Bronchial epithelial cell (primary cell): ENCODE measurements around the gene TTPAL. TPM values are rescaled to one million over a fixed set of nuclear protein-coding genes. Genes with fewer than 3 reads are reported as not detected.

ENCODE experiments used
- DNase-seq: peaks from one replicate; pipeline ENCODE4 v3.0.0-alpha.2; 2010; ENCODE audit warnings: low read depth
- FAIRE-seq: peaks from 2 replicates; lab custom pipeline; 2011; peaks lifted over from hg19 to GRCh38; lab: Jason Lieb, UNC
- H3K27me3 ChIP-seq: 2 replicates; pipeline ENCODE4 v1.5.1; 2011; ENCODE audit warnings: low read length; ENCODE audit not compliant: control insufficient read depth, insufficient read depth
- H3K36me3 ChIP-seq: 2 replicates; pipeline ENCODE4 v1.5.1; 2011; ENCODE audit warnings: low read length; ENCODE audit not compliant: control insufficient read depth, insufficient read depth
- H3K4me3 ChIP-seq: 2 replicates; pipeline ENCODE4 v1.5.1; 2011; ENCODE audit warnings: mild to moderate bottlenecking, low read depth, low read length, control low read depth
- CTCF ChIP-seq: IDR thresholded peaks from 2 replicates; pipeline ENCODE4 v1.5.1; 2011; ENCODE audit warnings: mild to moderate bottlenecking, moderate library complexity, low read length, control low read depth, inconsistent platforms; ENCODE audit not compliant: insufficient read depth, severe bottlenecking
- total RNA-seq: library from RNA; depleted of rRNA; stranded (reverse); fragments of >200 nt; gene quantifications from 2 replicates; pipeline ENCODE4 v1.2.1, GENCODE V29; 2014

The TTPAL gene
- total RNA-seq, 1 donor from 2014 or later: 9.0 TPM

GRCh38 chr20:44438782-44439181, 36.9 kb upstream of the TTPAL start:
- H3K4me3 ChIP-seq: no peak overlapping the region
- no peak for DNase-seq
- TF ChIP-seq CTCF: no peak
- peaks cover 4% of the 10 kb centered on the region for H3K27me3 ChIP-seq
- no peaks in the 10 kb centered on the region for H3K36me3 ChIP-seq
- FAIRE-seq: no peak

DNA sequence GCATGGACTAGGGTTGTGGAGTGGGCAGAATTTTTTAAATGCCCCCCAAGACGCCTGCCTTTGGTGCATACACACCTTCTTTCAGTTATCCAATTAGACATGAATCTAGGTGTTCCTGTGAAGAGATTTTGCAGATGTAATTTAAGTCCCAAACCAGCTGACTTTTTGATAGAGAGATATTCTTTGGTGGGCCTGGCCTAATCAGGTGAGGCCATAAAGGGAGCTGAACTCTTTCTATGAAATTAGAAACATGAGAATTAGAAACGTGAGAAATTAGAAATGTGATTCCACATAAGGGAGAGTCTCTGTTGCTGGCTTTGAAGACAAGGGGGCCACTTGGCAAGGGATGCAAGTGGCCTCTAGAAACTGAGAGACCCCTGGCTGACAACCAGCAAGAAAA, 36.4 kb upstream of the TTPAL start:
- Histone ChIP-seq H3K36me3 (no peaks in the 10 kb centered on the region), H3K27me3 (no peaks in the 10 kb centered on the region), H3K4me3 (no peak overlapping the region)
- TF ChIP-seq CTCF: no peak
- DNase-seq (no peak), FAIRE-seq (no peak)

DNA sequence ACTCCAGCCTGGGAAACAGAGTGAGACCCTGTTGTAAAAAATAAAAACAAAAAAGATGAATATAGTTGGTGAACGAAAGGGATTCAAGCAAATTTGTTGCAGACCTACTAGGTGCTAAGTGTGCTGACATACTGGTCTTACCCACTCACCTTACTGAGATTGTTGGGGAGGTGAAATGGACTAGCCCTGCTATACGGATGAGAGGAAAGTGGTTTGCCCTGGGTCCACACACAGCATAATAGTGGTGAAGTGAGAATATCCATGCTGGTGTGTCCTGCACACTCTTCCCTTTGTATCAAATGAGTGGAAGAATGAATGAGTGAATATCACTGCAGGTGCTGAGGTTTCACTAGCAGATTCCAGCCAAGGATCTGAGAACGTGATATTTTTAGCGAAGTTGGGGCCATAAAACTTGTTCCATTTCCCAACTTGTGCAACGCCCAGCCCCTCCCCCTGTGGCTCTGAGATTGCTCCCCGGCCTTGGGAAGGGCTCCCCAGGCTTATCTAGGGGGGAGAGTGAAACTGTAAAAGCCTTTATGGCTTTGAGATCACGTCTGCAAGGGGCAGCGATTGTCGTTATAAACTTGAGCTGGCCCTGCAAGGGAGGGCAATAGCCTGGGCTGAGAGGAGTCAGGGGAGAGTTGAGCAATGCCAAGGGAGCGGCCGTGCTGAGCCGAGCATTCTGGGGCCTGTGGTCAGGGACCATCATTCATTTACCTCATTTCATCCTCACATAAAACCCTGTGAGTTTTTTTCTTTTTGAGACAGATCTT, 33.2 kb upstream of the TTPAL start:
- Histone ChIP-seq H3K36me3 (no peaks in the 10 kb centered on the region), H3K4me3 (no peak overlapping the region), H3K27me3 (no peaks in the 10 kb centered on the region)
- no peak for DNase-seq
- no peak for TF ChIP-seq CTCF
- FAIRE-seq: no peak

DNA sequence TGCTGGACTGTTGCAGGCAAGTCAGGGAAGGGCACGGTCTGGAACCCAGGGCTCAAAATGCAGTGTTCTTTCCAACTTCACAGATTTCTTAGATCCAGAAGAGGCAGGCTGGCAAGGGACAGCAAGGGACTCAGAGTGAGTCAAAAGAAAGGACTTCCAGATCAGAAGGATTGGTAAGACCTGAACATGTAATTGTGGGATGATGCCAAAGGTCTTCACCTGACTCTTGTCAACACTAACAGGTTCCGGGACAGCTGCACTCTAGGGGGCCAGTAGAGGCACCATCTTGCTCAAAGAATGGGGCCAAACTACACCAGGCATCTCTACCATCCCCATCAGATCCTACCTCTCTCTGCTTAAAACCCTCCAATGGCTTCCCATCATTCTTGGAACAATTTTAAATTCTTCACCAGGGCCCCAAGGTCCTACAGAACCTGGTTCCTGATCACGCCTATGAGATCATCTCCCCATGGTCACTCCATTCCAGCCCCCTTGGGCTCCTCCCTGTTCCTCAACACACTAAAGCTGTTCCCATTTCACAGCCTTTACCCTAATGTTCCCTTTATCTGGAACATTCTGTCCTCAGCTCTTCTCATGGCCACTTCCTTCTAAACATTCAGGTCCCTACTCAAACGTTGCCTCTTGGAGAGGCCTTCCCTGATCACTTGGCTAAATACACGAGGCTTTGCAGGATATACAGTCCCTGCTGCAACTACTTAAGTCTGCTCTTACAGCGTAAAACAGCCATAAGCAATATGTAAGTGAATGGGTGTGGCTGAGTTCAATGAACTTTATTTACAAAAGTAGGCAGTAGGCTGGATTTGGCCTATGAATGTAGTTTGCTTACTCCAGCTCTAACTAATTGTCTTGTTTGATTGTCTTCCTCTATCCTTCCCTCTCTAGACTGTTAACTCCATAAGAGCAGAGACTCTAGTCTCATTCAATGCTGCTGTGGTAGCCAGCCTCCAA, 29.6 kb upstream of the TTPAL start:
- no peak for TF ChIP-seq CTCF
- DNase-seq (no peak), FAIRE-seq (no peak)
- Histone ChIP-seq H3K4me3 (no peak overlapping the region), H3K27me3 (peaks cover 3% of the 10 kb centered on the region), H3K36me3 (no peaks in the 10 kb centered on the region)

DNA sequence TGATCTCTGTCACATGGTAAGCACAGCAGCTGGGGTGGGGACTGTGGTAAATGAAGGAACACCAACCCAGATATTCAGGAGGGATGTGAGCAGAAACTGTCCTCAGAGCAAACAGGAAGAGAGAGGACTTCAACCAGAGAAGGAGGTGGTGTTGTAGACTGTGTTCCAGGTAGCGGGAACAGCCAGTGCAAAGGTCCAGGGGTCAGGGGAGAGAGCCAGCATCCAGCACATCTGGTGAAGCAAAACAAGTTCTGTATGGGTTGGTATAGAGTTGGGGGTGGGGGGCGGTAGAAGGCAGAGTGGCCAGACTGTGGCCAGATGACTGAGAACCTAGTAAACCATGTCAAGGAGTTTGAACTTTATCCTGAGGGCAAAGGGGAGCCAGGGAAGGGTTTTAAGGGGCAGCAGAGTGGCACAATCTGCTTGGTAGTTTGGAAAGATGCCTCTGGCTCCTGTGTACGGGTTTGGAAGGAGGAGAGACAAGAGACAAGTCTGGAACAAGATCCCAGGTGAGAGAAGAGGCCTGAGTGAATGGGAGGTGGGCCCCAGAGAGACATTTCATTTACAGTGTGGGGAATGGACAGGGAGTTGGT, 27.8 kb upstream of the TTPAL start:
- Histone ChIP-seq H3K27me3 (peaks cover 3% of the 10 kb centered on the region), H3K4me3 (no peak overlapping the region), H3K36me3 (no peaks in the 10 kb centered on the region)
- FAIRE-seq: no peak
- DNase-seq: no peak
- TF ChIP-seq CTCF: no peak
